Stimulated activated naive CD8-positive, alpha-beta T cell treated with anti-CD3 and anti-CD28 coated beads, Interleukin-15, Interleukin-2, amounts not matched to agents 100 ng/mL and 50 ng/mL, for 24 hours (primary cell): ENCODE results near the gene EHMT1.
"Not testable (repeated sequence)": the region's sequence is repeated elsewhere in the genome, so short reads cannot be mapped to it uniquely, and the experiment has no call there.

ENCODE experiments used
- H3K27ac Mint-ChIP-seq: one replicate; pipeline ENCODE4 v1.8.0; 2021; ENCODE audit warnings: mild to moderate bottlenecking, mixed read lengths
- H3K27me3 Mint-ChIP-seq: one replicate; pipeline ENCODE4 v1.8.0; 2021; ENCODE audit warnings: mixed read lengths
- H3K36me3 Mint-ChIP-seq: one replicate; pipeline ENCODE4 v1.8.0; 2021; ENCODE audit warnings: low read depth, mixed read lengths
- H3K4me1 Mint-ChIP-seq: one replicate; pipeline ENCODE4 v1.8.0; 2021; ENCODE audit warnings: low read depth, mixed read lengths
- H3K4me3 Mint-ChIP-seq: one replicate; pipeline ENCODE4 v1.8.0; 2021; ENCODE audit warnings: mild to moderate bottlenecking, mixed read lengths
- H3K9me3 Mint-ChIP-seq: one replicate; pipeline ENCODE4 v1.8.0; 2021; ENCODE audit warnings: mixed read lengths

Gene EHMT1

DNA sequence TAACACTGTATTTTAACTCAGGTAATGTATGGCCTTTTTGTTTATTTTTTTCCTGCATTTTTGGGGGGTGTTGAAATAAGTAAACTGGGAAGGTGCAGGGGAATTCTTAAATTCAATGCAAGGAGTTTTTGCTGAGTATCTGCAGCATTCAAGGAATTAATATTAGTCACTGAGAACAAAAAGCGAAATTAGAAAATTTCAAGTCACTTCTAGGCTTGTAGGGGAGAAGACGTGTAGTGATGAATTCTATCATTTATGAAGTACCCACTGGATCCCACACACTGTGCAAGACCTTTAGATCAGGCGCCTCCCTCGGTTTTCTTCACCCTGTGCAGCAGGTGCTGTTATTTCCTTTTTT lies 1.2 kb downstream of the EHMT1 start:
- Mint-ChIP-seq H3K36me3 (peaks cover 22% of the 10 kb centered on the region), H3K27ac (peak overlapping the region; percentile 77), H3K27me3 (no peaks in the 10 kb centered on the region), H3K9me3 (no peaks in the 10 kb centered on the region), H3K4me1 (peaks cover 53% of the 10 kb centered on the region), H3K4me3 (peak overlapping the region; percentile 86)

DNA sequence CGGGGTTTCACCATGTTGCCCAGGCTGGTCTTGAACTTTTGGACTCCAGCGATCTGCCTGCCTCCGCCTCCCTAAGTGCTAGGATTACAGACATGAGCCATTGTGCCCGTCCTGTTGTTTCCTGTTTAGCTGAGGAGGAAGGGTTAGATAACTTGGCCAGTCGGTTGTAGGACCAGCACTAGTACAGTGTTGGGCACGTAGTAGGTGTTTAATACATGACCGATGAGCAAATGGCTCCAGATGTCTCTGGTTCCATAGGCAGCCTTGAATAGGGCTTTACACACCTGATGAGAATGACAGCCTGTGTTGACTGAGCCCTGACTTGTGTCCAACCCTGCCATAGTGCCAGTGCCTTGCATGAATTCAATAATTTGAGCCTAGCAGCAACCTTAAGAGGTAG lies 1.8 kb downstream of the EHMT1 start:
- no peaks in the 10 kb centered on the region for H3K9me3 Mint-ChIP-seq

DNA sequence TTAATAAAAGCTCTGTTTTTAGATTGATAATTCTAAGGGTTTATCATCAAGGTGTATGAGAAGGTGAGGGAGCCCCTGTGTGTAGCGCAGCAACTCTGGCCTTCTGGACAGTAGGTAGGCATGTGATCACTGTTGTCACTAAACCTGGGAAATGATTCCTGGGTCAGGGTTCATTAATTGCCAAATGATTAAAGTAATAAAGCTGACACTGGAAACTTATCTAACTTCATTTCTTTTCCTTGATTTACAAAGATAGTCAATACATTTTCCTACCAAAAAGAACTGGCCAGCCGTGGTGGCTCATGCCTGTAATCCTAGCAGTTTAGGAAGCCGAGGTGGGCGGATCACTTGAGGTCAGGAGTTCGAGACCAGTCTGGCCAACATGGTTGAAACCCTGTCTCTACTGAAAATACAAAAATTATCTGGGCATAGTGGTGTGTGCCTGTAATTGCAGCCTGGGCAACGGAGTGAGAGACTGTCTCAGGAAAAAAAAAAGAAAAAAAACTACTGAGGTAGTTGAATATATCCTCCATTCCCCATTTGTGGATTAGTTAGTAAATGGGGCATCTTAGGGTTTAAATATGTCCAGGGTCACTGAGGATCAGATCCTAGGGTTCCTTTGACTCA lies 2.4 kb downstream of the EHMT1 start:
- Mint-ChIP-seq H3K27ac (peak overlapping the region; percentile 65), H3K36me3 (peaks cover 22% of the 10 kb centered on the region), H3K27me3 (no peaks in the 10 kb centered on the region), H3K4me1 (peaks cover 61% of the 10 kb centered on the region), H3K4me3 (peak overlapping the region; percentile 86), H3K9me3 (no peaks in the 10 kb centered on the region)

More for the DNA sequence above, 1.8 kb downstream of the EHMT1 start:
- Mint-ChIP-seq H3K27me3 (no peaks in the 10 kb centered on the region), H3K4me1 (peaks cover 59% of the 10 kb centered on the region), H3K36me3 (peaks cover 22% of the 10 kb centered on the region), H3K4me3 (peak overlapping the region; percentile 86), H3K27ac (peak overlapping the region; percentile 65)

DNA sequence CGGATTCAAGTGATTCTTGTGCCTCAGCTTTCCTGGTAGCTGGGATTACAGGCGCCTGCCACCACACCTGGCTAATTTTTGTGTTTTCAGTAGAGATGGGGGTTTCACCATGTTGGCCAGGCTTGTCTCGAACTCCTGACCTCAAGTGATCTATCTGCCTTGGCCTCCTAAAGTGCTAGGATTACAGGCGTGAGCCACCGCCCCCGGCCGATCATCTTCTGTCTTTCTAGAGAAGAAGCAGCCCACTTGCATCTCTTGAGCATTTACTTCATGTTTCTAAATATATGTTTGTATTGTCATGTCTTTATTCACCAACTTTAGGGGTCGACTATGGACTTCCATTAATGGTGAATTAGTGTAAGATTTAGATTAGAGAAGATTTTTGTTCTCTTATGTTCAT lies 3.4 kb downstream of the EHMT1 start:
- Mint-ChIP-seq H3K27ac (peak overlapping the region; percentile 65), H3K4me1 (peaks cover 56% of the 10 kb centered on the region), H3K36me3 (peaks cover 21% of the 10 kb centered on the region)
- H3K4me3 Mint-ChIP-seq, H3K9me3 Mint-ChIP-seq, H3K27me3 Mint-ChIP-seq: not testable (repeated sequence)

DNA sequence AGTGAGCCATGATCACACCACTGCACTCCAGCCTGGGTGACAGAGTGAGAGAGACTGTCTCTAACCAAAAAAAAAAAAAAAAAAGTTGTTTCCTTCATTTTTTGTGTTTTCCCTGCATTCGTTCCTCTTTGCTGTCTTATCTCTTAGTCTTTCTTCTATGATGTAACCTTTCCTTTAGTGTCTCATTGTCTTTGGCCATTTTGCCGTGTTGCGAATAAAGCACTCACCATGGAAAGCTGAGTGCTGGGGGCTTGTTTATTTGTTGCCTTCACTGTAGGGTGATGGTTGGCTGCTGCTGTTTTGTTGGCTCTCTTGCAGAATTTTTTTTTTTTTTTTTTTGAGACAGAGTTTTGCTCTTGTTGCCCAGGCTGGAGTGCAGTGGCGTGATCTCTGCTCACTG lies 7.7 kb downstream of the EHMT1 start:
- Mint-ChIP-seq H3K27ac (no peak overlapping the region), H3K9me3 (no peaks in the 10 kb centered on the region), H3K4me3 (peak overlapping the region; percentile 8), H3K36me3 (peaks cover 22% of the 10 kb centered on the region), H3K27me3 (no peaks in the 10 kb centered on the region), H3K4me1 (peaks cover 63% of the 10 kb centered on the region)

DNA sequence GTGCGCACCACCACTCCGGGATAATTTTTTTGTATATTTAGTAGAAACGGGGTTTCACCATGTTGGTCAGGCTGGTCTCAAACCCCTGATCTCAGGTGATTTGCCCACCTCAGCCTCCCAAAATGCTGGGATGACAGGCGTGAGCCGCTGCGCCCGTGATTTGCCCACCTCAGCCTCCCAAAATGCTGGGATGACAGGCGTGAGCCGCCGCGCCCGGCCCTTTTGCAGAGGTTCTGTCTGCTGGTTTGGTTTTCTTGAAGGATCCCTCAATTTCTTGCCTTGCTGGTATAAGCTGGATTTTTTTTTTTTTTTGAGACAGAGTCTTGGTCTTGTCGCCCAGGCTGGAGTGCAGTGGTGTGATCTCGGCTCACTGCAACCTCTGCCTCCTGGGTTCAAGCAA lies 8.6 kb downstream of the EHMT1 start:
- Mint-ChIP-seq H3K27ac (peak overlapping the region; percentile 36), H3K4me1 (peaks cover 65% of the 10 kb centered on the region)

DNA sequence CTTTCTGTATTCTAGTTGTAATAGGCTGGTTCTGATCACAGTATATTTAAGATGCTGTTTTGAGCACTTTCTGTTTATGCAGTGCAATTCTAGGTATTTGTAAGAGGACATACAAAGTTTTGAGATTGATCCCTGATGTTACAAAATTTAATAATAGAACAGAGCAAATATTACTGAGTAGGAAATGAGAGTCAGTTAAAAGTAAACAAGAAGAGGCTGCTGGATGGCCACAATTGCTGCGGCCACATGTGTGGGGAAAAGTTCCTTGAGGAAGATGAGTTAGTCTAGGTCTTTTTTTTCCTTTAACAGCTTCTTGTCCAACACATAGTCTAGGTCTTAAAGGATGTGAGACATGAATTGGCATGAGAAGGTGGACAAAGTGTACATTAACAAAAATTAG lies 11.3 kb downstream of the EHMT1 start:
- H3K9me3 Mint-ChIP-seq = no peaks in the 10 kb centered on the region
- H3K27me3 Mint-ChIP-seq = no peaks in the 10 kb centered on the region
- peak overlapping the region; percentile 12 for H3K27ac Mint-ChIP-seq
- H3K4me1 Mint-ChIP-seq = peaks cover 73% of the 10 kb centered on the region
- H3K36me3 Mint-ChIP-seq = peaks cover 32% of the 10 kb centered on the region
- H3K4me3 Mint-ChIP-seq = peak overlapping the region; percentile 50

More for the DNA sequence above, 8.6 kb downstream of the EHMT1 start:
- not testable (repeated sequence) for H3K4me3 Mint-ChIP-seq, H3K27me3 Mint-ChIP-seq, H3K9me3 Mint-ChIP-seq
- peaks cover 22% of the 10 kb centered on the region for H3K36me3 Mint-ChIP-seq

DNA sequence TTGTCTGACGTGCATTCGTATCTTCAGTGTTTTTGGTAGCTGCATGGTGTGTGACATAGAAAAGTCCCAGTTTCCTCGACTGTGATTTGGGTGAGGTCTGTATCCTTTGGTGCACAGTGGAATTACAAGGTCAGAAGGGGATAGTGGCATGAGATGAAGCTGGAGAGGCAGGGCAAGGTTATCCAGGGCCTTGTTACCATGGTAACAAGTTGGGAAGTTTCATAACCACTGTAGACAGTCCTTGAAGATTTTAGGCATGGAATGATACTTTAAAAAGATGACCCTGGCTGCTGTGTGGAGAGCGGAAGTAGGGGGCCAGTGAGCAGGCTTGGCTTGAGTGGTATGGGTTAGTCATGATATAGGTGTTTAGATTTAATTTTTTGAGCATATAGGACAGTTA lies 11.9 kb downstream of the EHMT1 start:
- Mint-ChIP-seq H3K27ac (peak overlapping the region; percentile 5), H3K9me3 (no peaks in the 10 kb centered on the region), H3K27me3 (no peaks in the 10 kb centered on the region), H3K4me3 (peak overlapping the region; percentile 1), H3K4me1 (peaks cover 68% of the 10 kb centered on the region), H3K36me3 (peaks cover 32% of the 10 kb centered on the region)

DNA sequence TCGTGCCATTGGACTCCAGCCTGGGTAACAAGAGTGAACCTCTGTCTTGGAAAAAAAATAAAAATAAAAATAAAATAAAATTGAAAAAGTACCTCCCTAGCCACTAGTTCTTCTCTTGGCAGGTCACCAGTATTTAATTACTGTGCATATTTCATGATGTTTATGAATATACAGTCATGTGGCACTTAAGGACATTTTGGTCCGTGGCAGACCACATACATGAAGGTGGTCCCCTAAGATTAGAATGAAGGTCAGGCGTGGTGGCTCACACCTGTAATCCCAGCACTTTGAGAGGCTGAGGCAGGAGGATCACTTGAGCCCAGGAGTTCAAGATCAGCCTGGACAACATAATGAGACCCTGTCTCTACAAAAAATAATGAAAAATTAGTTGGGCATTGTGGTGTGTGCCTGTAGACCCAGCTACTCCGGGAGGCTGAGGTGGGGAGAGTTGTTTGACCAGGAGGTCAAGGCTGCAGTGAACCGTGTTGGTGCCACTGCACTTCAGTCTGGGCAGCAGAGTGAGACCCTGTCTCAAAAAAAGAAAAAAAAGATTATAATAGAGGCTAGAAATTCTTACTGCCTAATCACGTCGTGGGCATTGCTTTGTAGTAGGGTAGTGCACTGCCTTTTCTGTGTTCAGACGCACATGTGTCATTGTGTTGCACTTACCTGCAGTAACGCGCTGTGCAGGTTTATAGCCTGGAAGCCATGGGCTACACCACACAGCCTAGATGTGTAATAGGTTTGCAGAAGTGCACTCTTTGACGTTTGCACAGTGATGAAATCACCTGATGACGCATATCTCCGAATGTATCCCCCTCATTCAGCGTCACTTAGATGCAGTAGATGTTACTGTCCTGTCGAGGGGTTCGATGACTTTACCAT lies 12.8 kb downstream of the EHMT1 start:
- no peak overlapping the region for H3K4me3 Mint-ChIP-seq
- H3K9me3 Mint-ChIP-seq = no peaks in the 10 kb centered on the region
- H3K4me1 Mint-ChIP-seq = peaks cover 69% of the 10 kb centered on the region
- no peaks in the 10 kb centered on the region for H3K27me3 Mint-ChIP-seq
- peaks cover 32% of the 10 kb centered on the region for H3K36me3 Mint-ChIP-seq
- H3K27ac Mint-ChIP-seq = no peak overlapping the region

DNA sequence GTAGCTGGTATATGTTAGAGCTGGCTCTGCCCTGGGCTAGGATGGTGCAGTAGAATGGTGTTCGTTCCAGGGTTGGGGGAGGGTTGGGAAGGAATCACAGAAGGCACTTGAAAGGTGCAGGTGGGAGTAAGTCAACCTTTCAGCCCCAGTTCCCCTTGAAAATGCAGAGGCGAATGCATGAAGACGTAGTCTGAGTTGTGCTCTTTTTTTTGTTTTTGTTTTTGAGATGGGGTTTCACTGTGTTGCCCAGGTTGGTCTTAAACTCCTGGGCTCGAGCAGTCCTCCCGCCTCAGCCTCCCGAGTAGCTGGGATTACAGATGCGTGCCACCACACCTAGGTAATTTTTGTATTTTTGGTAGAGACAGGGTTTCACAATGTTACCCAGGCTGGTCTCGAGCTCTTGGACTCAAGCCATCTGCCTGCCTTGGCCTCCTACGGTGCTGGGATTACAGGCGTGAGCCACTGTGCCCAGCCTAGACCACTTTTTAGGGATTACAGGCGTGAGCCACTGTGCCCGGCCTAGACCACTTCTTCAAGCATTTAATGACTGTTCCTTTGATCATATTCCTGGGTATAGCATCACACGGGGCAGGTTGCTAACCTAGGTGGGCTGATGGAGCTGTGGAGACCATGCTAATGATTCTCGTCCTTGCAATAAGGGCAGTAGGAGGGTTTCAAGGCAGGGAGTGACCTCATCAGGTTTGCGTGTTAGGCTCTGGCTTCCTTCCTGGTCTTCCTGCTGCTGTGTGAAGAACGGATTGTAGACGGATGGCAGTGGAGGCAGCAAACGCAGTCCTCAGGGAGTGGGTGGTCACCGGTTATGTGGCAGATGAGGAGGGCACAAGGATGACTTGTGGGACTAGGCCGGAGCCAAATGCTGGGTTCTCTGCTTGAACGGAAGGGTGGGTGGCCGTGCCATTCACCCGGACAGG lies 13.7 kb downstream of the EHMT1 start:
- H3K4me3 Mint-ChIP-seq = no peak overlapping the region
- peaks cover 32% of the 10 kb centered on the region for H3K36me3 Mint-ChIP-seq
- no peaks in the 10 kb centered on the region for H3K9me3 Mint-ChIP-seq
- no peaks in the 10 kb centered on the region for H3K27me3 Mint-ChIP-seq
- peaks cover 68% of the 10 kb centered on the region for H3K4me1 Mint-ChIP-seq
- H3K27ac Mint-ChIP-seq = peak overlapping the region; percentile 54

DNA sequence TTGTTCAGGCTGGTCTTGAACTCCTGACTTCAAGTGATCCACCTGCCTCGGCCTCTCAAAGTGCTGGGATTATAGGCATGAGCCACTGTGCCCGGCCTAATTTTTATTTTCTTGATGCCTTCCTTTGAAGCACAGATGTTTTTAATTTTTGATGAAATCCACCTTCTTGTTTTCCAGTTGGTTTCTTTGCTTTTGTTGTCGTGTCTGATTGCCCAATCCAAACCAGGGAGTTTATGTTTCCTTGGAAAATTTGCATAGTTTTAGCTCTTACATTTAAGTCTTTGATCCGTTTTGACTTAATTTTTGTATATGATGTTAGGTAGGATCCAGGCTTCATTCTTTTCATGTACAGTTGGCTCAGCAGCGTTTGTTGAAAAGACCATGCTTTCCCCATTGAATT lies 15.2 kb downstream of the EHMT1 start:
- H3K9me3 Mint-ChIP-seq = no peaks in the 10 kb centered on the region
- no peaks in the 10 kb centered on the region for H3K27me3 Mint-ChIP-seq
- H3K36me3 Mint-ChIP-seq = peaks cover 27% of the 10 kb centered on the region
- no peak overlapping the region for H3K27ac Mint-ChIP-seq
- no peak overlapping the region for H3K4me3 Mint-ChIP-seq
- peaks cover 68% of the 10 kb centered on the region for H3K4me1 Mint-ChIP-seq

DNA sequence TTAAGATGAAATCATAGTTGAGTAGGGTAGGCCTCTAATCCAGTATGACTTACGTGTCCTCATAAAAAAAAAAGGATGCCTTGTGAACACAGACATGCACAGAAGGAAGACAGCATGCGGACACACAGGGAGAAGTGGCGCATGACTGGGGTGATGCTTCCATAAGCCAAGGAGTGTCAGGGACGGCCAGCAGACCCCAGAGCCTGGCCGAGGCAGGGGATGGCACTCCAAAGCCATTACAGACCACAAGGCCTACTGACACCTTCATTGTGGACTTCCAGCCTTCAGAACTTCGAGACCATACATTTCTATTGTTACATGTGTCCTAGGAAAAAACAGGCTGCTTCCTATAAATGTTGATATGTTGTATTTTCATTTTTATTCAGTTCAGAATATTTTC lies 19.9 kb downstream of the EHMT1 start:
- peaks cover 60% of the 10 kb centered on the region for H3K4me1 Mint-ChIP-seq
- H3K36me3 Mint-ChIP-seq = peaks cover 34% of the 10 kb centered on the region
- peak overlapping the region; percentile 72 for H3K4me3 Mint-ChIP-seq

DNA sequence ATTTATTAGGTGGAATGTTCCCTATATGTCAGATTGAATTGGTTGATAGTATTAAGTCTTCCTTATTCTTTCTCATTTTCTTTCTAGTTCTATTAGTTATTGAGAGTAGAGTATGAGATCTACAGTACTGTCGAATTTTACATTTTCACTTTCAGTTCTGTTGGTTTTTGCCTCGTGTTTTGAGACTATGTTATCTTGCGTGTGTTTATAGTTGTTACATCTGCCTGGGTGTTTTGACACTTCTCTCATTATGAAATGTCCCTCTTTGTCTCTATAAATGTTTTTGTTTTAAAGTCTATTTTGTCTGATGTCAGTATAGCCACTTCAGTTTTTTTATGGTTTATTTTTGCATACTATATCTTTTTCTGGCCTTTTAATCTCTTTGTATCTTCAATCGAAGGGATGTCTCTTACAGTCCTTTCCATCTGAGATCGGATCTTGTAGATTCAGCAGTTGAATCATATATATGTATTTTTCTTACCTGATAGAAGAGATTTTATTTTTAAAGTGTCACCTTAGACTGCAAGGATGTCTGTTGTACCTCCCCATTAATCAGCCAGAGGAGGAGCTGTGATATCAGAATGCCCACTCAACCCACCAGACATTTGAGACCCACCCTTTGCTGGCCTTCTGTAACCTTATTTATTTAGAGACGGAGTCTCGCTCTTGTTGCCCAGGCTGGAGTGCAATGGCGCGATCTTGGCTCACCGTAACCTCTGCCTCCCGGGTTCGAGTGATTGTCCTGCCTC lies 20.7 kb downstream of the EHMT1 start:
- peaks cover 58% of the 10 kb centered on the region for H3K4me1 Mint-ChIP-seq
- H3K27ac Mint-ChIP-seq = peak overlapping the region; percentile 77
- H3K36me3 Mint-ChIP-seq = peaks cover 35% of the 10 kb centered on the region
- H3K9me3 Mint-ChIP-seq = no peaks in the 10 kb centered on the region
- H3K27me3 Mint-ChIP-seq = no peaks in the 10 kb centered on the region
- peak overlapping the region; percentile 72 for H3K4me3 Mint-ChIP-seq

More for the DNA sequence above, 19.9 kb downstream of the EHMT1 start:
- Mint-ChIP-seq H3K9me3 (no peaks in the 10 kb centered on the region), H3K27me3 (no peaks in the 10 kb centered on the region), H3K27ac (peak overlapping the region; percentile 77)

DNA sequence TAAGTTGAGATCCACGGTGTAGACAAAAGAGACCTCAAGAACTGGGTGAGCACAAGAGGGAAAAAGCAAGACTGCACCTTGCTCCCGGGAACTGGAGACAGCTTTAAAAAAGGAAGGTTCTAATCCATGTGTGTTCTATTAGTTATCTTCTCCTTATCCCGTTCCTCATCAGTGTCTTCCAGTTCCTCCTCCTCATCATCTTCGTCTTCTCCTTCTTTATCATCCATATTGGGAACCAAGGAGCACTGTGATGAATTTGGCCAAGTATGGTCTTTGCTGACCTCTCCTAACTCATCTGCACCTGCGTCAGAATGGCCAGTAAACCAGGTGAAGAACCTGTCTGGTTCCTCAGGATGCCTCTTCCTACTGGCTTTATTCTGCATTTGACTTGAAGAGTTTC lies 22.1 kb downstream of the EHMT1 start:
- no peak overlapping the region for H3K4me3 Mint-ChIP-seq
- H3K27me3 Mint-ChIP-seq = no peaks in the 10 kb centered on the region
- no peaks in the 10 kb centered on the region for H3K9me3 Mint-ChIP-seq
- H3K27ac Mint-ChIP-seq = peak overlapping the region; percentile 39
- H3K4me1 Mint-ChIP-seq = peaks cover 65% of the 10 kb centered on the region
- peaks cover 31% of the 10 kb centered on the region for H3K36me3 Mint-ChIP-seq
